ENCODE measurements around the gene CD82. TPM values are rescaled to one million over a fixed set of nuclear protein-coding genes. Genes with fewer than 3 reads are reported as not detected.

The CD82 gene
- polyA plus RNA-seq, 1 donor (not counting 4 experiments of a cell fraction or from before 2014, with no cell fraction given): 118 TPM

DNA sequence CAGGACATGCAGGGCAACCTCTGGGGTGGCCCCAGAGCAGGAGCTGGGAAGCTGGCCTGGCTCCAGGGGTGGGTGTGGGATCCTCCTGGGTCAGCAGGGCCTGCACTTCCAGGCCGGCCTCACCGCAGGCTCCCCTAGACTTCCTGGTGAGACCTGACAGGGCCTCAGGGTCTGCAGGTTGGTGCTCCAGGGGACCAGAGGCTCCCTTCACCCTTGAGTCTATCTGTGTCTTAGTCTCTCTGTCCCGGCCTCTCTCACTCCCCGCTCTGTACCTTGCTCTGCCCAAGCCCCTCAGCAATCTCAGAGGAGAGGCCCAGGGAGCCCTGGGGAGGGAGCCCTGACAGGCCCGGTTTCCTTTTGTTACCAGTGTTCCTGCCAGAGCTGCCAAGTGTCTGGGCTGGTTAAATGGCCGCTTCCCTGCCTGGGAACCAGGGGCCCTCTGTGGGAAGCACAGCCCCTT lies 13.9 kb downstream of the CD82 start:
- peaks cover 59% of the 10 kb centered on the region for H3K4me1 ChIP-seq (ENCODE audit: control insufficient read depth, extremely low read depth, insufficient read depth, low read length)
- peaks cover 72% of the 10 kb centered on the region for H3K79me2 ChIP-seq (ENCODE audit: control insufficient read depth, insufficient read depth, low read length)
- peaks cover 5 to 12% of the 10 kb centered on the region in 2 experiments for H3K36me3 ChIP-seq (ENCODE audit: control insufficient read depth in 2 of 2, extremely low read depth in 1 of 2, insufficient read depth in 2 of 2, low read length in 2 of 2)
- DNase-seq (ENCODE audit: low read depth, low spot score): no peak
- dilution Hi-C loops (cut with MboI; ENCODE audit: extremely low pct_ligation_motif_present, low sequenced_read_pairs): no loop called here
- peaks cover 2% of the 10 kb centered on the region for H3K9me3 ChIP-seq (ENCODE audit: control insufficient read depth, low read depth, low read length)
- no peaks in the 10 kb centered on the region for H3K9me1 ChIP-seq (ENCODE audit: control insufficient read depth, extremely low read depth, insufficient read depth, low read length)
- no peaks in the 10 kb centered on the region for H3K27me3 ChIP-seq (ENCODE audit: control insufficient read depth, extremely low read depth, insufficient read depth, low read length)
- no peak overlapping the region for H3K4me3 ChIP-seq (ENCODE audit: control insufficient read depth in 2 of 3, extremely low read depth in 1 of 3, insufficient read depth in 2 of 3, low read depth in 1 of 3, low read length in 3 of 3)
- no peak overlapping the region for H3K27ac ChIP-seq (ENCODE audit: control insufficient read depth, insufficient read depth, low read length)
- no peak overlapping the region for H3K4me2 ChIP-seq (ENCODE audit: control insufficient read depth, extremely low read depth, insufficient read depth, low read depth, low read length)
- no peaks in the 10 kb centered on the region for H4K20me1 ChIP-seq (ENCODE audit: control insufficient read depth, extremely low read depth, insufficient read depth, low read length)
- H2AFZ ChIP-seq (ENCODE audit: control insufficient read depth, low read length): no peak overlapping the region
- no peak for FAIRE-seq
- no peak for TF ChIP-seq EZH2 (IDR thresholded peaks at IDR 0.05; ENCODE audit: low read length)
- TF ChIP-seq, protein P1, sequence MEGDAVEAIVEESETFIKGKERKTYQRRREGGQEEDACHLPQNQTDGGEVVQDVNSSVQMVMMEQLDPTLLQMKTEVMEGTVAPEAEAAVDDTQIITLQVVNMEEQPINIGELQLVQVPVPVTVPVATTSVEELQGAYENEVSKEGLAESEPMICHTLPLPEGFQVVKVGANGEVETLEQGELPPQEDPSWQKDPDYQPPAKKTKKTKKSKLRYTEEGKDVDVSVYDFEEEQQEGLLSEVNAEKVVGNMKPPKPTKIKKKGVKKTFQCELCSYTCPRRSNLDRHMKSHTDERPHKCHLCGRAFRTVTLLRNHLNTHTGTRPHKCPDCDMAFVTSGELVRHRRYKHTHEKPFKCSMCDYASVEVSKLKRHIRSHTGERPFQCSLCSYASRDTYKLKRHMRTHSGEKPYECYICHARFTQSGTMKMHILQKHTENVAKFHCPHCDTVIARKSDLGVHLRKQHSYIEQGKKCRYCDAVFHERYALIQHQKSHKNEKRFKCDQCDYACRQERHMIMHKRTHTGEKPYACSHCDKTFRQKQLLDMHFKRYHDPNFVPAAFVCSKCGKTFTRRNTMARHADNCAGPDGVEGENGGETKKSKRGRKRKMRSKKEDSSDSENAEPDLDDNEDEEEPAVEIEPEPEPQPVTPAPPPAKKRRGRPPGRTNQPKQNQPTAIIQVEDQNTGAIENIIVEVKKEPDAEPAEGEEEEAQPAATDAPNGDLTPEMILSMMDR (optimal IDR thresholded peaks at IDR 0.05 in 1 of 3, IDR thresholded peaks at IDR 0.05 in 1 of 3, conservative IDR thresholded peaks at IDR 0.05 in 1 of 3; ENCODE audit: extremely low read depth in 1 of 3, insufficient read depth in 2 of 3, low read length in 3 of 3): no peak
- no peak overlapping the region for H3K9ac ChIP-seq (ENCODE audit: control insufficient read depth, extremely low read depth, insufficient read depth, low read length)

DNA sequence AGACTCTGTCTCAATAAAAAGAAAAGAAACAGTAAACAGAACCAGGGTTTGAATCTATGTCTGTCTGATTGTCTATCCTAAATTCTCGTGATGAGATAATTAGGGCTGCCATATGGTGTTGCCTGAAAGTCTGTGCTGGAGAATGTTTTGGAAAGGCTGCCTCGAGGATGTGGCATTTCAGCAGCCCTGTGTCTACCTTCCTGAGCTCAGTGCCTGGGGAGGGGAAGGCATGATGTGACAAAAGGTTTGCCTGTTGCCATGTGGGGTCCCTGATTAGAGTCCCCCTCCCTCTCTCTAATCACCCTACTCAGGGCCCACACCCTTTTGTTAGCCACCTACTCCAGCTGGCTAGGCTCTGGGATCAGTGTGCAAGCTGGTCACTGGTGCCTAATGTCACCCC lies 15.2 kb downstream of the CD82 start:
- peaks cover 12 to 21% of the 10 kb centered on the region in 2 experiments for H3K36me3 ChIP-seq (ENCODE audit: control insufficient read depth in 2 of 2, extremely low read depth in 1 of 2, insufficient read depth in 2 of 2, low read length in 2 of 2)
- H3K27ac ChIP-seq (ENCODE audit: control insufficient read depth, insufficient read depth, low read length): no peak overlapping the region
- dilution Hi-C loops (cut with MboI; ENCODE audit: extremely low pct_ligation_motif_present, low sequenced_read_pairs): no loop called here
- peaks cover 45% of the 10 kb centered on the region for H3K4me1 ChIP-seq (ENCODE audit: control insufficient read depth, extremely low read depth, insufficient read depth, low read length)
- no peak overlapping the region for H3K9ac ChIP-seq (ENCODE audit: control insufficient read depth, extremely low read depth, insufficient read depth, low read length)
- H3K4me3 ChIP-seq (ENCODE audit: control insufficient read depth in 2 of 3, extremely low read depth in 1 of 3, insufficient read depth in 2 of 3, low read depth in 1 of 3, low read length in 3 of 3): no peak overlapping the region
- FAIRE-seq (no peak), DNase-seq (ENCODE audit: low read depth, low spot score) (no peak)
- H4K20me1 ChIP-seq (ENCODE audit: control insufficient read depth, extremely low read depth, insufficient read depth, low read length): peaks cover 2% of the 10 kb centered on the region
- H3K4me2 ChIP-seq (ENCODE audit: control insufficient read depth, extremely low read depth, insufficient read depth, low read depth, low read length): no peak overlapping the region
- H3K79me2 ChIP-seq (ENCODE audit: control insufficient read depth, insufficient read depth, low read length): peaks cover 72% of the 10 kb centered on the region
- H3K9me1 ChIP-seq (ENCODE audit: control insufficient read depth, extremely low read depth, insufficient read depth, low read length): no peaks in the 10 kb centered on the region
- no peak overlapping the region for H2AFZ ChIP-seq (ENCODE audit: control insufficient read depth, low read length)
- peaks cover 2% of the 10 kb centered on the region for H3K9me3 ChIP-seq (ENCODE audit: control insufficient read depth, low read depth, low read length)
- TF ChIP-seq EZH2 (IDR thresholded peaks at IDR 0.05; ENCODE audit: low read length): no peak
- TF ChIP-seq, protein P1 (optimal IDR thresholded peaks at IDR 0.05 in 1 of 3, IDR thresholded peaks at IDR 0.05 in 1 of 3, conservative IDR thresholded peaks at IDR 0.05 in 1 of 3; ENCODE audit: extremely low read depth in 1 of 3, insufficient read depth in 2 of 3, low read length in 3 of 3): no peak
- H3K27me3 ChIP-seq (ENCODE audit: control insufficient read depth, extremely low read depth, insufficient read depth, low read length): no peaks in the 10 kb centered on the region
